ENCODE results near the gene LRRC2. TPM values are rescaled to one million over a fixed set of nuclear protein-coding genes. Genes with fewer than 3 reads are reported as not detected.

Gene LRRC2
- total and polyA plus RNA-seq, 4 donors, result 0.09 to 3.1 (median 0.73) TPM

DNA sequence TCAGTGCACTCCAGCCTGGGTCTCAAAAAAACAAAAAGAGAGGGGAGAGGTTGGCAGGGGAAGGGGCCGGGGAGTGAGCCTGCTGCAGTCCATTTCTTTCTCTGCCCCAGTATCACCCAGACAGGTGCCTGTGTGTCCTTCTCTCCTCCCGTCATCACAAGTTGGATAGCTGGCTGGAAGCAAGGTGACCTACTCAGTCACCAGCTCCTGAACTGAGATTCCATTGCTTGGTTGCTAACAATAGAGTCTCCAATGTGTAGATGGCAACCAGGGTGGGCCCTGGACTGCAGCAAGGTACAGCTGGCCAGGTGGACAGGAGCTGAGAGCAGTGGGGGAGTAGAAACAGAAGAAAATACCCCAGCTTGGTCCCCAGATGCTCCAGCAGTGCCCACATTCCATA is 4.6 kb downstream of the LRRC2 start:
- Histone ChIP-seq H3K9ac (ENCODE audit: insufficient read depth in 1 of 2, low read length in 2 of 2) (no peak overlapping the region), H3K4me3 (no peak overlapping the region), H3K27ac (ENCODE audit: low read depth in 1 of 2, low read length in 1 of 2) (peak overlapping the region in 1 of 2 donors; percentile 58), H3K27me3 (ENCODE audit: control insufficient read depth in 3 of 3, insufficient read depth in 3 of 3, low read length in 2 of 3) (peaks cover 0 to 13% (median 9%) of the 10 kb centered on the region in 3 donors), H3K4me1 (ENCODE audit: control insufficient read depth in 5 of 5, insufficient read depth in 5 of 5, low read length in 5 of 5) (peaks cover 0 to 18% (median 0%) of the 10 kb centered on the region in 5 donors), H3K36me3 (ENCODE audit: control insufficient read depth in 4 of 4, insufficient read depth in 4 of 4, low read length in 4 of 4) (no peaks in the 10 kb centered on the region), H3K9me3 (ENCODE audit: control insufficient read depth in 4 of 4, insufficient read depth in 3 of 4, low read length in 3 of 4) (peaks cover 0 to 2% (median 0%) of the 10 kb centered on the region in 4 donors)
- TF ChIP-seq, protein P1, sequence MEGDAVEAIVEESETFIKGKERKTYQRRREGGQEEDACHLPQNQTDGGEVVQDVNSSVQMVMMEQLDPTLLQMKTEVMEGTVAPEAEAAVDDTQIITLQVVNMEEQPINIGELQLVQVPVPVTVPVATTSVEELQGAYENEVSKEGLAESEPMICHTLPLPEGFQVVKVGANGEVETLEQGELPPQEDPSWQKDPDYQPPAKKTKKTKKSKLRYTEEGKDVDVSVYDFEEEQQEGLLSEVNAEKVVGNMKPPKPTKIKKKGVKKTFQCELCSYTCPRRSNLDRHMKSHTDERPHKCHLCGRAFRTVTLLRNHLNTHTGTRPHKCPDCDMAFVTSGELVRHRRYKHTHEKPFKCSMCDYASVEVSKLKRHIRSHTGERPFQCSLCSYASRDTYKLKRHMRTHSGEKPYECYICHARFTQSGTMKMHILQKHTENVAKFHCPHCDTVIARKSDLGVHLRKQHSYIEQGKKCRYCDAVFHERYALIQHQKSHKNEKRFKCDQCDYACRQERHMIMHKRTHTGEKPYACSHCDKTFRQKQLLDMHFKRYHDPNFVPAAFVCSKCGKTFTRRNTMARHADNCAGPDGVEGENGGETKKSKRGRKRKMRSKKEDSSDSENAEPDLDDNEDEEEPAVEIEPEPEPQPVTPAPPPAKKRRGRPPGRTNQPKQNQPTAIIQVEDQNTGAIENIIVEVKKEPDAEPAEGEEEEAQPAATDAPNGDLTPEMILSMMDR (IDR thresholded peaks at IDR 0.05; ENCODE audit: control extremely low read depth, extremely low read depth), result no peak
- DNase-seq, result no peak
- WGBS, 2 donors, result 92% methylated on average over 2 of the region's 2 CpGs
- no peak for ATAC-seq (ENCODE audit: insufficient read depth, low FRiP score)

DNA sequence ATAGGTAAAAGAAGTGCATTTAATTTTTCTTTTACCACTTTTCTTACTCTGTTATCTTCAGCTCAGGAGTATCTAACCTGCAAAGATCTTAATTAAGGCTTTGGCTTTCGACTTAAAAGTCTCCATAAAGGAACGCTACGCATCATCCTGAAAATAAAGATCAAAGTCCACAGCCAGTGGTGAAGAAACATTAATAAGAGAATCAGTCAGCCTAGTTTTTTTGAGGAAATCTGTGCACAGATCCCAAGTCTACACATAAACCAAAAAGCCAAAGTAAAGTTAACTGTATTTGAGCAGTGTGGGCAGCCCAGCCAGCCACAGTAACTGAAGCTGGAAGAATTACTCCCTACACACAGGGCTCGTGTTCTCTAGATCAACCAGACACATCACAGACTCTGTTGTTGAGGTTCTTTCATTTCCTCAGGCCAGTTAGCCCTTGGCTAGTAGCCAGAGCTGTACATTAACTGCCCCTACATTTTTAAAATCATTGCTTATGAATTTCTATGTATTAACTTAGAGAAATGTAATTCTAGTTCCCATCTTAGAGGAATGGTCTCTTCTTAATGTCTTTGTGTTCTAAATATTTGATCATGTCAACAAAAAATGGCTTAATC is 6.9 kb downstream of the LRRC2 start:
- TF ChIP-seq, protein P1 (IDR thresholded peaks at IDR 0.05; ENCODE audit: control extremely low read depth, extremely low read depth), result no peak
- H3K9ac ChIP-seq (ENCODE audit: insufficient read depth in 1 of 2, low read length in 2 of 2), result no peak overlapping the region
- peak overlapping the region in 1 of 2 donors; percentile 69 for H3K27ac ChIP-seq (ENCODE audit: low read depth in 1 of 2, low read length in 1 of 2)
- 82 to 83% methylated on average over 4 of the region's 4 CpGs for WGBS, 2 donors
- H3K4me1 ChIP-seq (ENCODE audit: control insufficient read depth in 5 of 5, insufficient read depth in 5 of 5, low read length in 5 of 5), result peaks cover 0 to 7% (median 0%) of the 10 kb centered on the region in 5 donors
- peaks cover 0 to 2% (median 0%) of the 10 kb centered on the region in 4 donors for H3K9me3 ChIP-seq (ENCODE audit: control insufficient read depth in 4 of 4, insufficient read depth in 3 of 4, low read length in 3 of 4)
- H3K36me3 ChIP-seq (ENCODE audit: control insufficient read depth in 4 of 4, insufficient read depth in 4 of 4, low read length in 4 of 4), result no peaks in the 10 kb centered on the region
- no peaks in the 10 kb centered on the region for H3K27me3 ChIP-seq (ENCODE audit: control insufficient read depth in 3 of 3, insufficient read depth in 3 of 3, low read length in 2 of 3)
- no peak for ATAC-seq (ENCODE audit: insufficient read depth, low FRiP score)
- DNase-seq, result peak in 1 of 3 donors; percentile 13
- H3K4me3 ChIP-seq, result no peak overlapping the region

DNA sequence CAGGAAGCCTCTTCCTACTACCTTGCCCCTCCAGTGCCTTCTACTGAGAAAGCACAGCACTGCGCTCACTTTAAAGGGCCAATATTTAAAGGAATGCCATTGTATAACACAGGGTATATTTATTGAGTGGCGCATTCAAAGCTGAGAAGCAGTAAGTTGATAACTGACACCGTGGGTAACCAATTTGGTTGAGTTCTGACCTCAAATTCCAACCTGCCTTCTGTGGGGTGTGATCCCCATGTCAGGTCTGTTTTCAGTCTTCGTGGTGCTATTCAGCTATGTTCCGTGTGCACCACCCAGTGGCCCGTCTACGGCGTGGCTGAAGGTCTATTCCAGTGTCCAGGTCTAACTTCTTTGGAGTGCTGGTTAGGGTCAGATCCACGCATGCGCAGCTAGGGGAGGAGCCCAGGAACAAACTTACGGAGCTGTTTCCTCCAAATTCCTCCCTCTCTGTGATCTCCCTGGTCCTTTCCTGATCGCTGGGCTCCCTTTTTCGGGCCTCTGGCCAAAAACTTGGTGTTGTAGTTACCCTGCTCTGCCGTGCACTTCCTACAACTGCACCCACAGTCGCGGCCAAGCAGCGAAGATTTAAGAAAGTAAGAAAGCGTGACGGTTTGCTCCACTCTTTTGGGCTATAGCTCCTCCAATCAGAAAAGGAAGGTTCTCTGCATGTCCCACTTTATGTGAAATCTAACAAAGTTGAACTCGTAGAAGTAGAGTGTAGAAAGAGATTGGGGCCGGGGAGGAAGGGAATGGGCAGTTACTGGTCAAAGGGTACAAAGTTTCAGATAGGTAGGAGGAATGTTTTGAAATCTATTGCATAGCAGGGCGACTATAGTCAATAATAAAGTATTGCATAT is 7.7 kb downstream of the LRRC2 start:
- Histone ChIP-seq H3K9me3 (ENCODE audit: control insufficient read depth in 4 of 4, insufficient read depth in 3 of 4, low read length in 3 of 4) (peaks cover 0 to 2% (median 0%) of the 10 kb centered on the region in 4 donors), H3K36me3 (ENCODE audit: control insufficient read depth in 4 of 4, insufficient read depth in 4 of 4, low read length in 4 of 4) (no peaks in the 10 kb centered on the region), H3K27ac (ENCODE audit: low read depth in 1 of 2, low read length in 1 of 2) (peak overlapping the region; percentile 48 to 84), H3K4me1 (ENCODE audit: control insufficient read depth in 5 of 5, insufficient read depth in 5 of 5, low read length in 5 of 5) (peaks cover 0 to 7% (median 0%) of the 10 kb centered on the region in 5 donors), H3K9ac (ENCODE audit: insufficient read depth in 1 of 2, low read length in 2 of 2) (peak overlapping the region in 1 of 2 donors; percentile 16), H3K27me3 (ENCODE audit: control insufficient read depth in 3 of 3, insufficient read depth in 3 of 3, low read length in 2 of 3) (no peaks in the 10 kb centered on the region), H3K4me3 (no peak overlapping the region)
- TF ChIP-seq, protein P1 (IDR thresholded peaks at IDR 0.05; ENCODE audit: control extremely low read depth, extremely low read depth), result peak; percentile 18
- peak; percentile 90 for ATAC-seq (ENCODE audit: insufficient read depth, low FRiP score)
- 10 to 26% methylated on average over 22 of the region's 22 CpGs for WGBS, 2 donors
- DNase-seq, result peak; percentile 84 to 90 (median 88)

Data from lung (tissue), 12 donors.